PC-3 (cell line): ENCODE data around the gene SLC51A.

Experiments used
- CTCF ChIP-seq: fragments of 300-600 bp; sonication (generic); conservative IDR thresholded peaks from 2 replicates; pipeline ENCODE4 v1.5.1; 2017; ENCODE audit warnings: antibody characterized with exemption, low read depth, mild to moderate bottlenecking, low read length
- EZH2 ChIP-seq: fragments of 300-600 bp; sonication (generic); IDR thresholded peaks from one replicate; pipeline ENCODE4 v1.6.1; 2017; ENCODE audit warnings: antibody characterized with exemption, mild to moderate bottlenecking, low read length; ENCODE audit not compliant: unreplicated experiment

- TF ChIP-seq CTCF (no peak), EZH2 (no peak)
These were observed 41.7 kb upstream of the SLC51A start for GRCh38 chr3:196174652-196175051.
